ENCODE data around the gene LCN10. TPM values are rescaled to one million over a fixed set of nuclear protein-coding genes. Genes with fewer than 3 reads are reported as not detected.

LCN10 gene
- total RNA-seq, 2 experiments from 2014 or later, result 2.6 to 3.2 TPM

- no peaks in the 10 kb centered on the region for H3K27me3 Mint-ChIP-seq
- H3K4me3 Mint-ChIP-seq, result no peak overlapping the region
- ATAC-seq, result no peak
- ChIA-PET CTCF (interaction anchor here (1.4 kb wide), 1 partner anchor 19 kb away, joined by 4 read pairs; no protein-coding TSS in a partner anchor), POLR2A (no interaction called here)
- H3K27ac Mint-ChIP-seq, result no peak overlapping the region
- H3K9me3 Mint-ChIP-seq, result no peaks in the 10 kb centered on the region
- no peaks in the 10 kb centered on the region for H3K36me3 Mint-ChIP-seq (ENCODE audit: low read depth)
- peaks cover 2% of the 10 kb centered on the region for H3K4me1 Mint-ChIP-seq (ENCODE audit: low read depth)
- no peak for TF ChIP-seq CTCF (IDR thresholded peaks at IDR 0.05)
- no peak for DNase-seq
- intact Hi-C loops (cut with micrococcal nuclease), result no loop called here
These were observed 51.9 kb downstream of the LCN10 start for GRCh38 chr9:136690806-136691261.

DNA sequence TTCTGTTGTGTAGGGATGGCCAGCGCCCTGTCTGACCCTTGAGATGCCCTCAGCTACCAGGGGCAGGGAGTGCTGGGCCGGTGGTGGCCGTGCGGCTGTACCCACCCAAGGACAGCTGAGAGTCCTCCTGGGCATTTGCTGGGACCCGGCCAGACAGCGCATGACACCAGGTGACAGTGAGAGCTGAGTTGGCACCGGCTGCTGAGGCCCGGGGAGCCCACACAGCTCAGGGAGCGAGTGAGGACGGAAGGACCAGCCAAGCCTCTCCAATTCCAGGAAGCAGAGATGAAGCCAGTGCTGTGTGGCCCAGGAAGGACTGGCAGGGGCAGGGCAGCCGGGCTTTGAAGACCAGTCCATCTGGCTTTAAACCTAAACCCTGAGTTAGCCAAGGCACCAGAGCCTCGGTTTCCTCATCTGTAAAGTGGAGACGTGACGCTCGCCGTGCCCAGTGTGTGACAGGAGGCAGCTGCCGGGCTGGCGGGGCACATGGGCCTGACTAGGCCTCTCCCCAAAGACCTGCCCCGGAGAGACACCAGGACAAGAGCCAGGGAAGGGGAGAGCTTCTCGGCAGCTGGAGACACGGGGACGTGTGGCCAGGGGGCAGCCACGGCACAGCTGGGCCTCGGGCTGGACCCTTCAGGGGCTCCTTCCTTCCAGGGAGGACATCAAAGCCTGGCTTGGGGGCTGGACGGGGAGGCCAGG is 52.5 kb downstream of the LCN10 start:
- H3K4me3 Mint-ChIP-seq, result no peak overlapping the region
- CTCF ChIA-PET, result interaction anchor here (1.4 kb wide), 1 partner anchor 19 kb away, joined by 4 read pairs; no protein-coding TSS in a partner anchor

GRCh38 chr9:136689108-136689460 is 53.7 kb downstream of the LCN10 start:
- Mint-ChIP-seq H3K36me3 (ENCODE audit: low read depth) (no peaks in the 10 kb centered on the region), H3K27ac (no peak overlapping the region), H3K27me3 (no peaks in the 10 kb centered on the region), H3K4me1 (ENCODE audit: low read depth) (peaks cover 3% of the 10 kb centered on the region), H3K4me3 (no peak overlapping the region), H3K9me3 (no peaks in the 10 kb centered on the region)
- ATAC-seq (no peak), DNase-seq (no peak)
- TF ChIP-seq CTCF (IDR thresholded peaks at IDR 0.05), result no peak
- CTCF ChIA-PET, result interaction anchor here (1.9 kb wide), 1 partner anchor 17 kb away, joined by 6 read pairs; no protein-coding TSS in a partner anchor
- intact Hi-C loops (cut with micrococcal nuclease), result no loop called here
- POLR2A ChIA-PET, result interaction anchor here (3.0 kb wide), 1 partner anchor 11 kb away, joined by 10 read pairs; no protein-coding TSS in a partner anchor

More for the DNA sequence above, 52.5 kb downstream of the LCN10 start:
- Mint-ChIP-seq H3K36me3 (ENCODE audit: low read depth) (no peaks in the 10 kb centered on the region), H3K27me3 (no peaks in the 10 kb centered on the region), H3K4me1 (ENCODE audit: low read depth) (peaks cover 3% of the 10 kb centered on the region), H3K27ac (no peak overlapping the region), H3K9me3 (no peaks in the 10 kb centered on the region)
- POLR2A ChIA-PET, result no interaction called here
- DNase-seq (no peak), ATAC-seq (no peak)
- TF ChIP-seq CTCF (IDR thresholded peaks at IDR 0.05), result no peak
- intact Hi-C loops (cut with micrococcal nuclease), result no loop called here

- no peak for TF ChIP-seq CTCF (IDR thresholded peaks at IDR 0.05)
- no peaks in the 10 kb centered on the region for H3K27me3 Mint-ChIP-seq
- no peaks in the 10 kb centered on the region for H3K9me3 Mint-ChIP-seq
- H3K36me3 Mint-ChIP-seq (ENCODE audit: low read depth), result no peaks in the 10 kb centered on the region
- DNase-seq (no peak), ATAC-seq (no peak)
- POLR2A ChIA-PET, result interaction anchor here (0.6 to 3.0 kb wide), 5 partner anchors 12 to 146 kb away, joined by 3 to 10 read pairs (median 3); no protein-coding TSS in a partner anchor
- peak overlapping the region; percentile 8 for H3K4me3 Mint-ChIP-seq
- intact Hi-C loops (cut with micrococcal nuclease), result no loop called here
- H3K4me1 Mint-ChIP-seq (ENCODE audit: low read depth), result peaks cover 3% of the 10 kb centered on the region
- H3K27ac Mint-ChIP-seq, result no peak overlapping the region
- CTCF ChIA-PET, result interaction anchor here (1.9 kb wide), 1 partner anchor 17 kb away, joined by 6 read pairs; no protein-coding TSS in a partner anchor
These were observed 54.2 kb downstream of the LCN10 start for GRCh38 chr9:136688274-136689107.

Small RNA genes within 50 kb of the gene (microRNA-seq; reads per million reads assigned to microRNA genes)
- gene MIR6722 (ENCODE audit: borderline microRNAs expressed, borderline replicate concordance), result not detected

Other genes starting within 250 kb of the LCN10 start
- gene NOTCH1, start 196.9 kb downstream of the LCN10 start, total RNA-seq, result 10 to 100 TPM; 45.7 to 47.6 TPM
- gene EGFL7, start 80.0 kb downstream of the LCN10 start, total RNA-seq, result 1 to 10 TPM; 1.1 to 1.6 TPM
- 10 to 100 TPM; 11.3 to 11.8 TPM for gene AGPAT2, start 55.5 kb downstream of the LCN10 start, total RNA-seq
- gene DIPK1B, start 30.4 kb downstream of the LCN10 start, total RNA-seq, result under 1 TPM in 1 of 2 experiments, not detected in 1; 0.14 TPM
- not detected for gene LCN6, start 5.6 kb upstream of the LCN10 start, total RNA-seq
- not detected for gene LCN8, start 15.3 kb upstream of the LCN10 start, total RNA-seq
- gene LCN15, start 21.6 kb upstream of the LCN10 start, total RNA-seq, result not detected
- 10 to 100 TPM; 50.6 to 51.1 TPM for gene TMEM141, start 48.4 kb upstream of the LCN10 start, total RNA-seq
- gene CCDC183, start 53.4 kb upstream of the LCN10 start, total RNA-seq, result under 1 TPM; 0.20 to 0.34 TPM
- gene RABL6, start 65.0 kb upstream of the LCN10 start, total RNA-seq, result 10 to 100 TPM; 85.6 to 86.6 TPM
- 1 to 10 TPM; 5.8 to 6.4 TPM for gene AJM1, start 99.5 kb upstream of the LCN10 start, total RNA-seq
- 100 to 1,000 TPM; 123 to 124 TPM for gene PHPT1, start 106.5 kb upstream of the LCN10 start, total RNA-seq
- 10 to 100 TPM; 18.5 to 19.1 TPM for gene MAMDC4, start 109.4 kb upstream of the LCN10 start, total RNA-seq
- gene EDF1, start 123.4 kb upstream of the LCN10 start, total RNA-seq, result 100 to 1,000 TPM; 254 to 270 TPM
- 10 to 100 TPM; 34.8 to 40.5 TPM for gene TRAF2, start 143.6 kb upstream of the LCN10 start, total RNA-seq
- gene FBXW5, start 201.8 kb upstream of the LCN10 start, total RNA-seq, result 10 to 100 TPM; 53.4 to 54.0 TPM
- under 1 TPM in 1 of 2 experiments, not detected in 1; 0.83 TPM for gene C8G, start 202.3 kb upstream of the LCN10 start, total RNA-seq
- 1 to 10 TPM; 1.3 to 2.1 TPM for gene LCN12, start 209.3 kb upstream of the LCN10 start, total RNA-seq
- not detected for gene PTGDS, start 234.6 kb upstream of the LCN10 start, total RNA-seq
- not detected for gene LCNL1, start 240.1 kb upstream of the LCN10 start, total RNA-seq
- 10 to 100 TPM; 60.5 to 61.8 TPM for gene PAXX, start 249.5 kb upstream of the LCN10 start, total RNA-seq

Data from activated CD8-positive, alpha-beta T cell treated with anti-CD3 and anti-CD28 coated beads for 36 hours (primary cell).